ENCODE data around the gene CXCR2.
"Not testable (repeated sequence)": the region's sequence is repeated elsewhere in the genome, so short reads cannot be mapped to it uniquely, and the experiment has no call there.

Gene CXCR2

GRCh38 chr2:218125626-218126080, at the start of gene CXCR2:
Gene CXCR2, plus strand, starts transcription at chr2:218126028. Its CDS starts 8,774 bp downstream, at chr2:218134802.
- DNase-seq, result peak in 4 of 58 donors; percentile 3 to 21 (median 10)

- no peak for DNase-seq
Observed at GRCh38 chr2:218077464-218078216, 48.2 kb upstream of the CXCR2 start.

GRCh38 chr2:218079943-218080913, 45.6 kb upstream of the CXCR2 start:
- no peak for DNase-seq

GRCh38 chr2:218081063-218081462, 44.8 kb upstream of the CXCR2 start:
- DNase-seq, result no peak

GRCh38 chr2:218081695-218082094, 44.1 kb upstream of the CXCR2 start:
- DNase-seq, result no peak

GRCh38 chr2:218082586-218083351, 43.1 kb upstream of the CXCR2 start:
- DNase-seq, result no peak

- no peak for DNase-seq
Observed at GRCh38 chr2:218083352-218083676, 42.5 kb upstream of the CXCR2 start.

- no peak for DNase-seq
Observed at GRCh38 chr2:218086478-218086877, 39.4 kb upstream of the CXCR2 start.

- no peak for DNase-seq
Observed at GRCh38 chr2:218089259-218089658, 36.6 kb upstream of the CXCR2 start.

- no peak for DNase-seq
Observed at GRCh38 chr2:218091746-218092145, 34.1 kb upstream of the CXCR2 start.

- no peak for DNase-seq
Observed at GRCh38 chr2:218093879-218094278, 31.9 kb upstream of the CXCR2 start.

GRCh38 chr2:218095853-218096252, 30.0 kb upstream of the CXCR2 start:
- no peak for DNase-seq

- no peak for DNase-seq
Observed at GRCh38 chr2:218097975-218098374, 27.9 kb upstream of the CXCR2 start.

GRCh38 chr2:218108834-218109233, 17.0 kb upstream of the CXCR2 start:
- not testable (repeated sequence) for DNase-seq

GRCh38 chr2:218121789-218122188, 4.0 kb upstream of the CXCR2 start:
- DNase-seq, result not testable (repeated sequence)

GRCh38 chr2:218122286-218122685, 3.5 kb upstream of the CXCR2 start:
- DNase-seq, result not testable (repeated sequence)

- no peak for DNase-seq
Observed at GRCh38 chr2:218123986-218124385, 1.8 kb upstream of the CXCR2 start.

- no peak for DNase-seq
Observed at GRCh38 chr2:218125095-218125494, 733 bp upstream of the CXCR2 start.

- DNase-seq, result no peak
Observed at GRCh38 chr2:218127929-218128455, 2.2 kb downstream of the CXCR2 start.

- DNase-seq, result no peak
Observed at GRCh38 chr2:218128781-218129457, 3.1 kb downstream of the CXCR2 start.
